HEK293 (cell line): ENCODE measurements around the gene NDC1.

ENCODE experiments used
- CTCF ChIA-PET: fragments of 350-600 bp; formaldehyde crosslinking; extraction: SDS; loops from one replicate; lab custom pipeline; 2021; ENCODE audit warnings: antibody characterized with exemption; lab: Yijun Ruan, JAX
- POLR2A ChIA-PET: fragments of 300-600 bp; formaldehyde crosslinking; extraction: SDS; loops from one replicate; lab custom pipeline; 2020; ENCODE audit warnings: antibody characterized with exemption, inconsistent platforms; lab: Yijun Ruan, JAX
- H3K27ac ChIP-seq: fragments of 200-500 bp; sonication (Bioruptor generic); 2 replicates; pipeline ENCODE4 v1.5.1; 2014; ENCODE audit warnings: low read depth, low read length, control low read depth, inconsistent platforms; ENCODE audit errors: extremely low read depth
- H3K36me3 ChIP-seq, 2 experiments: fragments of 200-500 bp in 1 of 2; sonication (Bioruptor generic) in 1 of 2; 1 replicate in 1 of 2; 2 replicates in 1 of 2; pipeline ENCODE4 v1.5.1; 2014 to 2017; ENCODE audit warnings: inconsistent platforms in 2 of 2, low read length in 2 of 2; ENCODE audit not compliant: control insufficient read depth in 2 of 2, insufficient read depth in 1 of 2
- H3K4me1 ChIP-seq: fragments of 200-500 bp; sonication (Bioruptor generic); 2 replicates; pipeline ENCODE4 v1.5.1; 2014; ENCODE audit warnings: mild to moderate bottlenecking, low read length, inconsistent platforms; ENCODE audit not compliant: control insufficient read depth, insufficient read depth
- H3K4me3 ChIP-seq: 2 replicates; pipeline ENCODE4 v1.5.1; 2011; ENCODE audit warnings: low read depth, mild to moderate bottlenecking, control low read depth, low read length, moderate library complexity
- H3K9me3 ChIP-seq: fragments of 200-500 bp; sonication (Bioruptor generic); 2 replicates; pipeline ENCODE4 v1.5.1; 2014; ENCODE audit warnings: low read depth, low read length, inconsistent platforms; ENCODE audit not compliant: control insufficient read depth, insufficient read depth
- SETDB1 ChIP-seq: IDR thresholded peaks from one replicate; pipeline ENCODE4 v1.6.1; 2017; ENCODE audit warnings: mild to moderate bottlenecking, low read length, moderate library complexity, mixed read lengths; ENCODE audit not compliant: insufficient read length
- ZBTB20 ChIP-seq: fragments of 450-650 bp; formaldehyde crosslinking; IDR thresholded peaks from 2 replicates; pipeline ENCODE4 v1.5.1; 2016; ENCODE audit warnings: missing biosample characterization, missing genetic modification characterization
- ZEB2 ChIP-seq: fragments of 450-650 bp; formaldehyde crosslinking; IDR thresholded peaks from 2 replicates; pipeline ENCODE4 v1.5.1; 2016; ENCODE audit warnings: missing biosample characterization, missing genetic modification characterization
- ZNF10 ChIP-seq: fragments of 450-650 bp; formaldehyde crosslinking; IDR thresholded peaks from 2 replicates; pipeline ENCODE4 v1.5.1; 2017; ENCODE audit warnings: missing biosample characterization, missing genetic modification characterization
- ZNF138 ChIP-seq: fragments of 450-650 bp; formaldehyde crosslinking; IDR thresholded peaks from 2 replicates; pipeline ENCODE4 v1.5.1; 2016; ENCODE audit warnings: missing biosample characterization, missing genetic modification characterization, borderline replicate concordance
- ZNF169 ChIP-seq: fragments of 450-650 bp; formaldehyde crosslinking; IDR thresholded peaks from 2 replicates; pipeline ENCODE4 v1.5.1; 2016; ENCODE audit warnings: missing biosample characterization, missing genetic modification characterization
- ZNF19 ChIP-seq: fragments of 450-650 bp; formaldehyde crosslinking; IDR thresholded peaks from 2 replicates; pipeline ENCODE4; 2016; ENCODE audit warnings: missing biosample characterization, missing genetic modification characterization, low read depth
- ZNF248 ChIP-seq: fragments of 450-650 bp; formaldehyde crosslinking; IDR thresholded peaks from 2 replicates; pipeline ENCODE4 v1.5.1; 2017; ENCODE audit warnings: missing biosample characterization, missing genetic modification characterization
- ZNF350 ChIP-seq: fragments of 450-650 bp; formaldehyde crosslinking; IDR thresholded peaks from 2 replicates; pipeline ENCODE4 v1.5.0; 2017; ENCODE audit warnings: missing biosample characterization, mild to moderate bottlenecking, missing genetic modification characterization
- ZNF514 ChIP-seq: fragments of 450-650 bp; formaldehyde crosslinking; IDR thresholded peaks from 2 replicates; pipeline ENCODE4 v1.5.1; 2016; ENCODE audit warnings: missing biosample characterization, missing genetic modification characterization
- ZNF639 ChIP-seq: fragments of 450-650 bp; formaldehyde crosslinking; IDR thresholded peaks from 2 replicates; pipeline ENCODE4 v1.5.1; 2016; ENCODE audit warnings: missing biosample characterization, missing genetic modification characterization
- ZNF785 ChIP-seq: fragments of 450-650 bp; formaldehyde crosslinking; IDR thresholded peaks from 2 replicates; pipeline ENCODE4 v1.5.1; 2016; ENCODE audit warnings: missing biosample characterization, missing genetic modification characterization
- ZSCAN16 ChIP-seq: fragments of 450-650 bp; formaldehyde crosslinking; IDR thresholded peaks from 2 replicates; pipeline ENCODE4 v1.5.1; 2016; ENCODE audit warnings: missing biosample characterization, missing genetic modification characterization
- ZXDB ChIP-seq: fragments of 450-650 bp; formaldehyde crosslinking; IDR thresholded peaks from 2 replicates; pipeline ENCODE4 v1.5.1; 2016; ENCODE audit warnings: missing biosample characterization, missing genetic modification characterization
- TF ChIP-seq, protein P1 (sequence below): fragments of 450-650 bp; formaldehyde crosslinking; IDR thresholded peaks from 2 replicates; pipeline ENCODE4 v1.5.1; 2016; ENCODE audit warnings: missing biosample characterization, missing genetic modification characterization
- TF ChIP-seq, protein P2 (sequence below): fragments of 450-650 bp; formaldehyde crosslinking; IDR thresholded peaks from 2 replicates; pipeline ENCODE4 v1.5.1; 2016; ENCODE audit warnings: missing biosample characterization, missing genetic modification characterization
- TF ChIP-seq, protein P3 (sequence below): fragments of 450-650 bp; formaldehyde crosslinking; IDR thresholded peaks from 2 replicates; pipeline ENCODE4 v1.5.1; 2017; ENCODE audit warnings: missing biosample characterization, missing genetic modification characterization
- TF ChIP-seq, protein P4 (sequence below): fragments of 450-650 bp; formaldehyde crosslinking; IDR thresholded peaks from 2 replicates; pipeline ENCODE4 v1.5.1; 2016; ENCODE audit warnings: missing biosample characterization, missing genetic modification characterization, low read depth
- TF ChIP-seq, protein P5 (sequence below): fragments of 450-650 bp; formaldehyde crosslinking; IDR thresholded peaks from 2 replicates; pipeline ENCODE4 v1.5.1; 2016; ENCODE audit warnings: missing biosample characterization, missing genetic modification characterization

NDC1 gene

DNA sequence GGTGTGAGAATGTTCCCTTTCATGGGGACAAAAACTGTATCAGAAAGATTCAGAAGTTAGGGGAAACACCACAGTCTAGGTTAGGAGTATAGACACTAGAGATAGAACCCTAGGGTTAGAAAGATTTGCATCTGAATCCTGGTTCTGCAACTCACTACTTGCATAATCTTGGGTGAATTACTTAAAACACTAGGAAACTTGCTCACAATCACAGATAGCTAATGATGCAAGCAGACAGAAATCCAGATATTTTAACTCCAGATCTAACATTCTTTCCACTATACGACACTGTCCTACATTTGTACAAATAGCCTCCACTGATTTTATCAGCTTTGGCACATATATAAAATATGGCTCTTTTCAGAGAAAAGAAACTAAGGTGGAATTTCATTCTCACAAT lies 68.3 kb downstream of the NDC1 start:
- CTCF ChIA-PET, result interaction anchor here (1.1 kb wide), 1 partner anchor 16 kb away, joined by 5 read pairs; no protein-coding TSS in a partner anchor
- Histone ChIP-seq H3K36me3 (peaks cover 24 to 63% of the 10 kb centered on the region in 2 experiments), H3K4me1 (no peaks in the 10 kb centered on the region), H3K27ac (no peak overlapping the region), H3K9me3 (no peaks in the 10 kb centered on the region), H3K4me3 (no peak overlapping the region)
- TF ChIP-seq, protein P1, sequence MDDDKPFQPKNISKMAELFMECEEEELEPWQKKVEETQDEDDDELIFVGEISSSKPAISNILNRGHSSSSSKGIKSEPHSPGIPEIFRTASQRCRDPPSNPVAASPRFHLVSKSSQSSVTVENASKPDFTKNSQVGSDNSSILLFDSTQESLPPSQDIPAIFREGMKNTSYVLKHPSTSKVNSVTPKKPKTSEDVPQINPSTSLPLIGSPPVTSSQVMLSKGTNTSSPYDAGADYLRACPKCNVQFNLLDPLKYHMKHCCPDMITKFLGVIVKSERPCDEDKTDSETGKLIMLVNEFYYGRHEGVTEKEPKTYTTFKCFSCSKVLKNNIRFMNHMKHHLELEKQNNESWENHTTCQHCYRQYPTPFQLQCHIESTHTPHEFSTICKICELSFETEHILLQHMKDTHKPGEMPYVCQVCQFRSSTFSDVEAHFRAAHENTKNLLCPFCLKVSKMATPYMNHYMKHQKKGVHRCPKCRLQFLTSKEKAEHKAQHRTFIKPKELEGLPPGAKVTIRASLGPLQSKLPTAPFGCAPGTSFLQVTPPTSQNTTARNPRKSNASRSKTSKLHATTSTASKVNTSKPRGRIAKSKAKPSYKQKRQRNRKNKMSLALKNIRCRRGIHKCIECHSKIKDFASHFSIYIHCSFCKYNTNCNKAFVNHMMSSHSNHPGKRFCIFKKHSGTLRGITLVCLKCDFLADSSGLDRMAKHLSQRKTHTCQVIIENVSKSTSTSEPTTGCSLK (tag by site-specific recombination), result no peak
- no peak for TF ChIP-seq ZNF514 (tag by site-specific recombination)
- no peak for TF ChIP-seq ZNF785 (tag by site-specific recombination)
- no peak for TF ChIP-seq ZSCAN16 (tag by site-specific recombination)
- no peak for TF ChIP-seq ZNF248 (tag by site-specific recombination)
- no peak for TF ChIP-seq ZNF19 (tag by site-specific recombination)
- no peak for TF ChIP-seq ZNF169
- TF ChIP-seq ZNF350 (tag by site-specific recombination), result no peak
- TF ChIP-seq ZNF10 (tag by site-specific recombination), result no peak
- TF ChIP-seq ZXDB (tag by site-specific recombination), result no peak
- TF ChIP-seq, protein P2, sequence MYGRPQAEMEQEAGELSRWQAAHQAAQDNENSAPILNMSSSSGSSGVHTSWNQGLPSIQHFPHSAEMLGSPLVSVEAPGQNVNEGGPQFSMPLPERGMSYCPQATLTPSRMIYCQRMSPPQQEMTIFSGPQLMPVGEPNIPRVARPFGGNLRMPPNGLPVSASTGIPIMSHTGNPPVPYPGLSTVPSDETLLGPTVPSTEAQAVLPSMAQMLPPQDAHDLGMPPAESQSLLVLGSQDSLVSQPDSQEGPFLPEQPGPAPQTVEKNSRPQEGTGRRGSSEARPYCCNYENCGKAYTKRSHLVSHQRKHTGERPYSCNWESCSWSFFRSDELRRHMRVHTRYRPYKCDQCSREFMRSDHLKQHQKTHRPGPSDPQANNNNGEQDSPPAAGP (tag by site-specific recombination), result no peak
- no peak for TF ChIP-seq ZNF138
- TF ChIP-seq ZNF639, result no peak
- TF ChIP-seq, protein P3, sequence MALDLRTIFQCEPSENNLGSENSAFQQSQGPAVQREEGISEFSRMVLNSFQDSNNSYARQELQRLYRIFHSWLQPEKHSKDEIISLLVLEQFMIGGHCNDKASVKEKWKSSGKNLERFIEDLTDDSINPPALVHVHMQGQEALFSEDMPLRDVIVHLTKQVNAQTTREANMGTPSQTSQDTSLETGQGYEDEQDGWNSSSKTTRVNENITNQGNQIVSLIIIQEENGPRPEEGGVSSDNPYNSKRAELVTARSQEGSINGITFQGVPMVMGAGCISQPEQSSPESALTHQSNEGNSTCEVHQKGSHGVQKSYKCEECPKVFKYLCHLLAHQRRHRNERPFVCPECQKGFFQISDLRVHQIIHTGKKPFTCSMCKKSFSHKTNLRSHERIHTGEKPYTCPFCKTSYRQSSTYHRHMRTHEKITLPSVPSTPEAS (tag by site-specific recombination), result no peak
- no peak for TF ChIP-seq ZBTB20 (tag by site-specific recombination)
- no peak for TF ChIP-seq SETDB1
- no peak for TF ChIP-seq ZEB2 (tag by site-specific recombination)
- TF ChIP-seq, protein P4, sequence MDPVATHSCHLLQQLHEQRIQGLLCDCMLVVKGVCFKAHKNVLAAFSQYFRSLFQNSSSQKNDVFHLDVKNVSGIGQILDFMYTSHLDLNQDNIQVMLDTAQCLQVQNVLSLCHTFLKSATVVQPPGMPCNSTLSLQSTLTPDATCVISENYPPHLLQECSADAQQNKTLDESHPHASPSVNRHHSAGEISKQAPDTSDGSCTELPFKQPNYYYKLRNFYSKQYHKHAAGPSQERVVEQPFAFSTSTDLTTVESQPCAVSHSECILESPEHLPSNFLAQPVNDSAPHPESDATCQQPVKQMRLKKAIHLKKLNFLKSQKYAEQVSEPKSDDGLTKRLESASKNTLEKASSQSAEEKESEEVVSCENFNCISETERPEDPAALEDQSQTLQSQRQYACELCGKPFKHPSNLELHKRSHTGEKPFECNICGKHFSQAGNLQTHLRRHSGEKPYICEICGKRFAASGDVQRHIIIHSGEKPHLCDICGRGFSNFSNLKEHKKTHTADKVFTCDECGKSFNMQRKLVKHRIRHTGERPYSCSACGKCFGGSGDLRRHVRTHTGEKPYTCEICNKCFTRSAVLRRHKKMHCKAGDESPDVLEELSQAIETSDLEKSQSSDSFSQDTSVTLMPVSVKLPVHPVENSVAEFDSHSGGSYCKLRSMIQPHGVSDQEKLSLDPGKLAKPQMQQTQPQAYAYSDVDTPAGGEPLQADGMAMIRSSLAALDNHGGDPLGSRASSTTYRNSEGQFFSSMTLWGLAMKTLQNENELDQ (tag by site-specific recombination), result no peak
- TF ChIP-seq, protein P5, sequence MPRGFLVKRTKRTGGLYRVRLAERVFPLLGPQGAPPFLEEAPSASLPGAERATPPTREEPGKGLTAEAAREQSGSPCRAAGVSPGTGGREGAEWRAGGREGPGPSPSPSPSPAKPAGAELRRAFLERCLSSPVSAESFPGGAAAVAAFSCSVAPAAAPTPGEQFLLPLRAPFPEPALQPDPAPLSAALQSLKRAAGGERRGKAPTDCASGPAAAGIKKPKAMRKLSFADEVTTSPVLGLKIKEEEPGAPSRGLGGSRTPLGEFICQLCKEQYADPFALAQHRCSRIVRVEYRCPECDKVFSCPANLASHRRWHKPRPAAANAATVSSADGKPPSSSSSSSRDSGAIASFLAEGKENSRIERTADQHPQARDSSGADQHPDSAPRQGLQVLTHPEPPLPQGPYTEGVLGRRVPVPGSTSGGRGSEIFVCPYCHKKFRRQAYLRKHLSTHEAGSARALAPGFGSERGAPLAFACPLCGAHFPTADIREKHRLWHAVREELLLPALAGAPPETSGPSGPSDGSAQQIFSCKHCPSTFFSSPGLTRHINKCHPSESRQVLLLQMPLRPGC (tag by site-specific recombination), result no peak
- POLR2A ChIA-PET, result no interaction called here
